ENCODE results near the gene NTM.
"Not testable (repeated sequence)": the region's sequence is repeated elsewhere in the genome, so short reads cannot be mapped to it uniquely, and the experiment has no call there.

Gene NTM

GRCh38 chr11:131424257-131424876, 54.0 kb downstream of the NTM start:
- not testable (repeated sequence) for DNase-seq

GRCh38 chr11:131425285-131425684, 54.9 kb downstream of the NTM start:
- no peak for DNase-seq

GRCh38 chr11:131428853-131429252, 58.4 kb downstream of the NTM start:
- DNase-seq, result no peak

GRCh38 chr11:131430473-131431208, 60.2 kb downstream of the NTM start:
- DNase-seq, result no peak

GRCh38 chr11:131441051-131441810, 70.8 kb downstream of the NTM start:
- DNase-seq, result no peak

GRCh38 chr11:131446590-131447275, 76.3 kb downstream of the NTM start:
- DNase-seq, result no peak

- DNase-seq, result no peak
These were observed 76.9 kb downstream of the NTM start for GRCh38 chr11:131447277-131447815.

- DNase-seq, result no peak
These were observed 77.5 kb downstream of the NTM start for GRCh38 chr11:131447898-131448297.

GRCh38 chr11:131449036-131450019, 78.9 kb downstream of the NTM start:
- no peak for DNase-seq

- no peak for DNase-seq
These were observed 84.1 kb downstream of the NTM start for GRCh38 chr11:131454490-131454889.

- no peak for DNase-seq
These were observed 84.6 kb downstream of the NTM start for GRCh38 chr11:131454989-131455388.

GRCh38 chr11:131455843-131456704, 85.7 kb downstream of the NTM start:
- DNase-seq, result no peak

- no peak for DNase-seq
These were observed 86.7 kb downstream of the NTM start for GRCh38 chr11:131457163-131457562.

GRCh38 chr11:131458421-131458820, 88.0 kb downstream of the NTM start:
- DNase-seq, result no peak

GRCh38 chr11:131460931-131461330, 90.5 kb downstream of the NTM start:
- DNase-seq, result no peak

GRCh38 chr11:131462622-131463021, 92.2 kb downstream of the NTM start:
- no peak for DNase-seq

GRCh38 chr11:131463162-131463561, 92.7 kb downstream of the NTM start:
- no peak for DNase-seq

- DNase-seq, result no peak
These were observed 93.4 kb downstream of the NTM start for GRCh38 chr11:131463649-131464425.

GRCh38 chr11:131464461-131464860, 94.0 kb downstream of the NTM start:
- DNase-seq, result no peak

- DNase-seq, result no peak
These were observed 94.6 kb downstream of the NTM start for GRCh38 chr11:131465039-131465438.

Measured in stimulated activated CD4-positive, alpha-beta T cell treated with anti-CD3 and anti-CD28 coated beads, Interleukin-4, amount 100 ng/mL, for 24 hours (primary cell).